HepG2 (cell line): ENCODE results near the gene SECISBP2L. TPM values are rescaled to one million over a fixed set of nuclear protein-coding genes. Genes with fewer than 3 reads are reported as not detected.

Experiments used
- ATAC-seq: fragments of 200-7000 bp; cut with Tn5 transposase; 3 replicates; pipeline ENCODE4 v1.9.1; 2020; ENCODE audit warnings: mild to moderate bottlenecking, moderate library complexity
- BruUV-seq: library from RNA; stranded (reverse); fragments of 400-500 nt; replicated peaks from 2 replicates; lab custom pipeline; 2021; lab: Mats Ljungman, UMichigan
- CTCF ChIA-PET: fragments of 300-600 bp; formaldehyde crosslinking; extraction: SDS; loops from one replicate; lab custom pipeline; 2021; ENCODE audit warnings: low total read pairs, inconsistent platforms, low intra/inter-chr PET ratio; lab: Yijun Ruan, JAX
- POLR2A ChIA-PET: fragments of 350-600 bp; sonication (Branson Sonifier 250); formaldehyde crosslinking; loops from one replicate; lab custom pipeline; 2020; ENCODE audit warnings: antibody characterized with exemption, inconsistent platforms; lab: Yijun Ruan, JAX
- DNase-seq: peaks from one replicate; pipeline ENCODE4 v3.0.0-alpha.2; 2015; ENCODE audit warnings: low spot score
- FAIRE-seq: peaks from 3 replicates; lab custom pipeline; 2011; peaks lifted over from hg19 to GRCh38; lab: Jason Lieb, UNC
- H2AFZ ChIP-seq: one replicate; pipeline ENCODE4 v1.6.1; 2011; ENCODE audit warnings: low read length, inconsistent platforms
- H3K27ac ChIP-seq: fragments of 300-600 bp; 3 replicates; pipeline ENCODE4 v1.8.0; 2011; ENCODE audit warnings: mixed run types, mild to moderate bottlenecking, mixed read lengths, low read length, inconsistent platforms; ENCODE audit not compliant: insufficient read depth; ENCODE audit errors: extremely low read length
- H3K27me3 ChIP-seq, 2 experiments: fragments of 200-600 bp in 1 of 2; 2 replicates in 1 of 2; 3 replicates in 1 of 2; pipeline versions ENCODE4 v1.6.0 to v1.8.0; 2011; ENCODE audit warnings: low read length in 2 of 2, mild to moderate bottlenecking in 2 of 2, moderate library complexity in 2 of 2, inconsistent platforms in 1 of 2; ENCODE audit not compliant: insufficient read depth in 2 of 2, control insufficient read depth in 1 of 2
- H3K36me3 ChIP-seq, 2 experiments: fragments of 200-600 bp in 1 of 2; replicated peaks in 1 of 2; 2 replicates in 1 of 2; 3 replicates in 1 of 2; pipeline versions ENCODE4 v1.5.1 to v1.8.0; 2011; ENCODE audit warnings: low read length in 2 of 2, inconsistent platforms in 1 of 2; ENCODE audit not compliant: insufficient read depth in 2 of 2, control insufficient read depth in 1 of 2
- H3K4me1 ChIP-seq: 2 replicates; pipeline ENCODE4 v1.5.1; 2012; ENCODE audit warnings: low read length, inconsistent platforms; ENCODE audit not compliant: insufficient read depth
- H3K4me2 ChIP-seq: 2 replicates; pipeline ENCODE4 v1.6.0; 2011; ENCODE audit warnings: low read depth, low read length, inconsistent platforms
- H3K4me3 ChIP-seq, 3 experiments: fragments of 200-600 bp in 1 of 3; sonication (generic), shearing (Covaris generic) in 1 of 3; replicated peaks in 1 of 3; 2 replicates each; pipeline ENCODE4 v1.5.1; 2011 to 2016; ENCODE audit warnings: low read length in 3 of 3, inconsistent platforms in 2 of 3, low read depth in 2 of 3, mild to moderate bottlenecking in 2 of 3, control low read depth in 1 of 3, mixed read lengths in 1 of 3; ENCODE audit not compliant: insufficient read depth in 1 of 3
- H3K79me2 ChIP-seq: one replicate; pipeline ENCODE4 v1.6.1; 2011; ENCODE audit warnings: low read length, inconsistent platforms; ENCODE audit not compliant: insufficient read depth
- H3K9ac ChIP-seq: 2 replicates; pipeline ENCODE4 v1.6.0; 2011; ENCODE audit warnings: mild to moderate bottlenecking, low read depth, low read length, inconsistent platforms; ENCODE audit not compliant: insufficient read depth
- H3K9me3 ChIP-seq: 2 replicates; pipeline ENCODE4 v1.5.1; 2012; ENCODE audit warnings: mild to moderate bottlenecking, low read length
- H4K20me1 ChIP-seq: 2 replicates; pipeline ENCODE4 v1.6.0; 2011; ENCODE audit warnings: inconsistent platforms, mild to moderate bottlenecking, low read length, moderate library complexity; ENCODE audit not compliant: insufficient read depth
- CEBPB ChIP-seq: IDR thresholded peaks from 2 replicates; pipeline ENCODE4 v1.6.1; 2011; ENCODE audit warnings: low read depth, low read length, improper control_type of control experiment, borderline replicate concordance
- MAFK ChIP-seq, 2 experiments: IDR thresholded peaks in 1 of 2; conservative IDR thresholded peaks in 1 of 2; 2 replicates each; pipeline ENCODE4 v1.6.1; 2011; ENCODE audit warnings: improper control_type of control experiment in 2 of 2, low read length in 2 of 2
- PAXIP1 ChIP-seq: sonication (generic); formaldehyde crosslinking; conservative IDR thresholded peaks from 2 replicates; pipeline ENCODE4 v1.4.0; 2020; ENCODE audit warnings: mild to moderate bottlenecking, missing genetic modification reagents, moderate library complexity
- ZNF513 ChIP-seq: sonication (generic); formaldehyde crosslinking; conservative IDR thresholded peaks from 2 replicates; pipeline ENCODE4 v1.5.0; 2020; ENCODE audit warnings: missing genetic modification reagents
- WGBS: methylation state at CpG from one replicate; pipeline ENCODE4 v1.1.6; 2017; ENCODE audit warnings: low lambda C conversion rate; 5-methylcytosine and 5-hydroxymethylcytosine counted together
- in situ Hi-C: cut with HindIII; loops from 2 replicates; pipeline ENCODE4 v1.10.0; 2017; ENCODE audit warnings: low pct_unique_long_range_greater_than_20kb; ENCODE audit not compliant: extremely low pct_ligation_motif_present
- intact Hi-C: fragments of 100-400 bp; cut with micrococcal nuclease; formaldehyde crosslinking; loops from one replicate; pipeline ENCODE4 v1.10.0; 2022; ENCODE audit not compliant: unreplicated experiment
- polyA plus RNA-seq, 8 experiments: library from polyadenylated mRNA; depleted of rRNA in 3 of 8; stranded (reverse) in 7 of 8; unstranded in 1 of 8; fragments of >200 nt; fragmentation: Illumina TruSeq in 4 of 8; extraction: Trizol in 4 of 8; gene quantifications; 2 replicates each; pipeline versions ENCODE4 v1.2.1 to v1.2.3, GENCODE V29; 2011 to 2016; ENCODE audit warnings: low read depth in 4 of 8, missing spikeins in 1 of 8, mixed read lengths in 1 of 8; ENCODE audit not compliant: insufficient read depth in 1 of 8
- total RNA-seq, 5 experiments: library from RNA; depleted of rRNA; stranded (reverse); fragments of >200 nt; fragmentation: Illumina TruSeq; extraction: Trizol; gene quantifications; 2 replicates each; pipeline ENCODE4 v1.2.3, GENCODE V29; 2016; ENCODE audit warnings: low read depth in 1 of 5

Gene SECISBP2L
- total and polyA plus RNA-seq, 2 of the 13 experiments (the other 11 are each of a cell fraction or from before 2014, with no cell fraction given): 13.9 to 15.6 TPM

DNA sequence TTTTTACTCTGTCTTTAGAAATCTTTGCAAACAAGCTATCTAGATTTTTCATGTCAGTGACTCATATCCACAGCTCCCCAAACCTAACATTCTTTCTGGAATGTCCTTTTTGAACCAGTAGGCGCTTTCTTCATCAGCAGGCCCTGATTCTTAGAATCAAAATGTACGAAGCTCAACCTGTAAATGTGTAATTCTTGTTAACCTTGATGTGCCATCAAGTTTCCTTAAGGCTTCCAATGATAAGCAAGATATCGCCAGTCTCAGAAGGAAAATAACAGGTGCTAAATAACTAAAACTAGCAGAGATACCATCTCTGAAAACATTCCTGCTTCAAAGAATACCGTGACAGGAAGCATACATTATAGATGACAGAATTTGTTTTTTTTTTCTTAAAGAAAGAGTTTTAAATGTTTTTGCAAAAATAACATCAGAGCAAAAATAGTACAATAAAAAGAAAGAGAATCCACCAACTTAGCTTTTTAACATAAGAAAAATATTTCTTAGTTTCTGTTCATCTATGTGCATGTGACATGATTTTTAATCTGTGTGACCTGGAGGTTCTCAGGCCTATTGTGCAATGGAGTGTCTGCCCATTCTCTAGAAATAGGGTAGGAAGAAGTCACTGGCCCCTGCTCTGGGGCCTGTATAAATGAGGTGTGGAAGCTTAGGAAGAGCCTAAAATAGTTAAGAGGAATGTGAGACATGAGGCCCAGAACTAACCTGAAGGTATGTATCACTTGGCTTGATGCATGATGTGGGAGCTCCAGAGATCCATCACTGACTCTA lies 14.7 kb upstream of the SECISBP2L start:
- no peaks in the 10 kb centered on the region for H3K9me3 ChIP-seq
- intact Hi-C loops (no loop called here), in situ Hi-C loops (no loop called here)
- FAIRE-seq (no peak), DNase-seq (no peak), ATAC-seq (no peak)
- no peak overlapping the region for H2AFZ ChIP-seq
- H3K27me3 ChIP-seq: peaks cover 0 to 5% of the 10 kb centered on the region in 2 experiments; a peak in 1 of 5 replicates
- no peak overlapping the region for H3K4me2 ChIP-seq
- no peaks in the 10 kb centered on the region for H3K36me3 ChIP-seq
- no peaks in the 10 kb centered on the region for H4K20me1 ChIP-seq
- H3K4me1 ChIP-seq: peaks cover 22% of the 10 kb centered on the region
- POLR2A ChIA-PET: interaction anchor here (1.5 kb wide), 1 partner anchor 15 kb away, joined by 4 read pairs; the partner anchor contains the start of gene SECISBP2L
- no peak overlapping the region for H3K27ac ChIP-seq
- no peak overlapping the region for H3K4me3 ChIP-seq
- no TSS peak for BruUV-seq
- CTCF ChIA-PET: no interaction called here
- no peak overlapping the region for H3K9ac ChIP-seq
- peak; percentile 45; the same call in 1 of the 2 replicates for TF ChIP-seq CEBPB
- TF ChIP-seq ZNF513 (CRISPR knock-in tag): no peak
- WGBS: 21% methylated on average over 4 of the region's 4 CpGs
- H3K79me2 ChIP-seq: no peaks in the 10 kb centered on the region

DNA sequence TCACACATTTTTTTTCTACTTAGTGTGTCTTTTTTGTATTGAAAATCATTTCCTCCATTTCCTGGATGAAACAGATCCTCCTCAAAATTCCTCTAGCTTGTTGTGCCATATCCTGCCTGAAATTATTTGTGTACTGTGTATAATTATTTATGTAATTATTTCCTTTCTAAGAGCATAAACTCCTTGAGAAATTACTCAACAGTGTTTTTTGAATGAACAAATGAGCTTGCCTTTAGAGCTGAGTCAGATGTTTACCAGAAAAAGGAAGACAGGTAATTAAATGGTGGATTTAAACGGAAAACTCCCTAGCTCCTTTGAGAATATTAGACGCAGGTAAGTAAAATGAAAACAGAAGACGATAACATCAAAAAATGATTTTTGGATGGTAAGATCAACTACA lies 13.2 kb upstream of the SECISBP2L start:
- CTCF ChIA-PET: no interaction called here

More for the DNA sequence above, 13.2 kb upstream of the SECISBP2L start:
- H3K27ac ChIP-seq: no peak overlapping the region
- H2AFZ ChIP-seq: no peak overlapping the region
- H3K9me3 ChIP-seq: no peaks in the 10 kb centered on the region
- no peaks in the 10 kb centered on the region for H3K36me3 ChIP-seq
- H3K4me1 ChIP-seq: peaks cover 21% of the 10 kb centered on the region
- ATAC-seq (no peak), DNase-seq (no peak), FAIRE-seq (no peak)
- H3K9ac ChIP-seq: no peak overlapping the region
- in situ Hi-C loops (no loop called here), intact Hi-C loops (no loop called here)
- no peak for TF ChIP-seq PAXIP1 (CRISPR knock-in tag)
- TF ChIP-seq MAFK (conservative IDR thresholded peaks at IDR 0.05 in 1 of 2, IDR thresholded peaks at IDR 0.05 in 1 of 2; ENCODE audit: low read length in 2 of 2): peak; percentile 1 to 9; a peak in 1 of 4 replicates
- H3K4me3 ChIP-seq: no peak overlapping the region
- H3K79me2 ChIP-seq: no peaks in the 10 kb centered on the region
- no peak overlapping the region for H3K4me2 ChIP-seq
- peaks cover 0 to 3% of the 10 kb centered on the region in 2 experiments; a peak in 1 of 5 replicates for H3K27me3 ChIP-seq
- H4K20me1 ChIP-seq: no peaks in the 10 kb centered on the region
- no TSS peak for BruUV-seq
- POLR2A ChIA-PET: no interaction called here
- 80% methylated on average over 3 of the region's 3 CpGs for WGBS
